GM19463 (cell line): ENCODE results near the gene TREH.
"Not testable (repeated sequence)": the region's sequence is repeated elsewhere in the genome, so short reads cannot be mapped to it uniquely, and the experiment has no call there.

Source experiments
- ATAC-seq: cut with Tn5 transposase; IDR thresholded peaks from one replicate; pipeline ENCODE4 v1.9.1; 2021; ENCODE audit warnings: mild to moderate bottlenecking, moderate library complexity; ENCODE audit not compliant: unreplicated experiment

The TREH gene

GRCh38 chr11:118618115-118618990, 61.1 kb downstream of the TREH start:
- no peak for ATAC-seq

GRCh38 chr11:118615976-118616371, 63.5 kb downstream of the TREH start:
- ATAC-seq, result no peak

- ATAC-seq, result no peak
Observed at GRCh38 chr11:118615282-118615975, 64.0 kb downstream of the TREH start.

GRCh38 chr11:118614511-118614910, 64.9 kb downstream of the TREH start:
- no peak for ATAC-seq

GRCh38 chr11:118612378-118612777, 67.1 kb downstream of the TREH start:
- no peak for ATAC-seq

GRCh38 chr11:118611433-118611795, 68.0 kb downstream of the TREH start:
- ATAC-seq, result not testable (repeated sequence)

- ATAC-seq, result peak; percentile 49
Observed at GRCh38 chr11:118610773-118611432, 68.5 kb downstream of the TREH start.

GRCh38 chr11:118610225-118610772, 69.2 kb downstream of the TREH start:
- no peak for ATAC-seq

- ATAC-seq, result no peak
Observed at GRCh38 chr11:118609380-118610224, 69.8 kb downstream of the TREH start.

GRCh38 chr11:118608360-118609227, 70.9 kb downstream of the TREH start:
- ATAC-seq, result no peak

- no peak for ATAC-seq
Observed at GRCh38 chr11:118607401-118608359, 71.8 kb downstream of the TREH start, which contains the start of gene PHLDB1. TSS of gene PHLDB1 (plus strand) at chr11:118607615. CDS start at chr11:118613837, 6,222 bp downstream.
